HCEC 1CT (cell line): ENCODE results near the gene LRIG2.

ENCODE experiments used
- DNase-seq: peaks from one replicate; pipeline ENCODE4 v3.0.0-alpha.2; 2017

LRIG2 gene

DNA sequence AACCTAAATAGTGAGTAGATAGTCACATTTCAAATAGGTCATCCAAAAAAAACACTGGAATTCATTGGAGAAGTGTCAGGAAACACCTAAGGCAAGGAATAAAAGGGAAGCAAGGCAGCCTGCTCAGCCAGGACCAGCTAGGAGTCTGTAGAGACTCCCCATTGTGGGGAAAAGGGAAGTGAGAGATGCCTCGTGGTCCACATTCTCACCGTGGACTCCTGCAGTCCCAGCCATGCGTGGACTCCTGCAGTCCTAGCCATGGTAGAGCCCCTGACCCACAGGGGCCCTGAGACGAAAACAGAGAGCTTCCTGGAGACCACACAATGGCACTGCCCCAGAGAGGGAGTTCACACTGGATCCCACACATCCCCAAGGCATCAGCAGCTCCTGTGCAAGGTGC, 97.5 kb downstream of the LRIG2 start:
- no peak for DNase-seq

DNA sequence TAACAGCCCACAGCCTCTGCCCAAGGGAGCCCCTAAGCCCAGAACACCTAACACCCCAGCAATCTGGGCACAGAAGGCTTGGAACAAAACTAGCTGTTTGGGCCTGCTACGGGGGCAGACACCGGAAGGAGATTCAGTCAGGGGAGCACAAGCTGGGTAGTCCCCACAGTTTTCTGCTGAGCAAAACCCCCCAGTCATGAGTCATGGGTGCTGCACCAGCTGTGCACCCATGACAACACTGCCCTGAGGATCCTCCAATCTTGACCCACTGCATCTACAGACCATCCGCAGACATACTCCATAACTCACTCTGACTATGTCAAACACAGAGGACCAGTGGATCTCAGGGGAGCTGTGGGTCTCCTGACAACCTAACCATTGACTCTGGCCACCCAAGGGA, 105.1 kb downstream of the LRIG2 start:
- DNase-seq = no peak

- DNase-seq = peak; percentile 11
Observed at GRCh38 chr1:113178522-113178921, 105.5 kb downstream of the LRIG2 start.
